Keratinocyte (primary cell): ENCODE data around the gene EPHB2. TPM values are rescaled to one million over a fixed set of nuclear protein-coding genes. Genes with fewer than 3 reads are reported as not detected.

ENCODE experiments used
- DNase-seq: peaks from one replicate; pipeline ENCODE4 v3.0.0-alpha.2; 2011; ENCODE audit warnings: low read depth, missing footprints, low spot score
- FAIRE-seq: peaks from 2 replicates; lab custom pipeline; 2011; peaks lifted over from hg19 to GRCh38; lab: Jason Lieb, UNC
- H2AFZ ChIP-seq: 2 replicates; pipeline ENCODE4 v1.6.0; 2012; ENCODE audit warnings: low read length, control low read depth, inconsistent platforms; ENCODE audit not compliant: control insufficient read depth
- H3K27ac ChIP-seq: 2 replicates; pipeline ENCODE4 v1.5.1; 2011; ENCODE audit warnings: low read length; ENCODE audit not compliant: control insufficient read depth, insufficient read depth
- H3K27me3 ChIP-seq: 3 replicates; pipeline ENCODE4 v1.6.0; 2011; ENCODE audit warnings: low read length; ENCODE audit not compliant: control insufficient read depth, insufficient read depth; ENCODE audit errors: extremely low read depth
- H3K36me3 ChIP-seq, 2 experiments: 2 replicates in 1 of 2; 3 replicates in 1 of 2; pipeline ENCODE4 v1.5.1; 2011; ENCODE audit warnings: low read length in 2 of 2, mild to moderate bottlenecking in 1 of 2; ENCODE audit not compliant: control insufficient read depth in 2 of 2, insufficient read depth in 2 of 2; ENCODE audit errors: extremely low read depth in 1 of 2
- H3K4me1 ChIP-seq: 3 replicates; pipeline ENCODE4 v1.5.1; 2011; ENCODE audit warnings: low read length; ENCODE audit not compliant: control insufficient read depth, insufficient read depth; ENCODE audit errors: extremely low read depth
- H3K4me2 ChIP-seq: 3 replicates; pipeline ENCODE4 v1.6.0; 2011; ENCODE audit warnings: low read depth, low read length; ENCODE audit not compliant: control insufficient read depth, insufficient read depth; ENCODE audit errors: extremely low read depth
- H3K4me3 ChIP-seq, 3 experiments: fragments of 200-600 bp in 1 of 3; sonication (generic) in 1 of 3; 2 replicates in 2 of 3; 3 replicates in 1 of 3; pipeline ENCODE4 v1.5.1; 2011 to 2016; ENCODE audit warnings: low read length in 3 of 3, mild to moderate bottlenecking in 3 of 3, control low read depth in 2 of 3, inconsistent platforms in 1 of 3, low read depth in 1 of 3, mixed read lengths in 1 of 3, mixed run types in 1 of 3, moderate library complexity in 1 of 3; ENCODE audit not compliant: control insufficient read depth in 2 of 3, insufficient read depth in 2 of 3; ENCODE audit errors: extremely low read depth in 1 of 3
- H3K79me2 ChIP-seq: 2 replicates; pipeline ENCODE4 v1.6.0; 2012; ENCODE audit warnings: low read length; ENCODE audit not compliant: control insufficient read depth, insufficient read depth
- H3K9ac ChIP-seq: 3 replicates; pipeline ENCODE4 v1.6.0; 2011; ENCODE audit warnings: low read length; ENCODE audit not compliant: control insufficient read depth, insufficient read depth; ENCODE audit errors: extremely low read depth
- H3K9me1 ChIP-seq: 3 replicates; pipeline ENCODE4 v1.6.0; 2011; ENCODE audit warnings: low read length; ENCODE audit not compliant: control insufficient read depth, insufficient read depth; ENCODE audit errors: extremely low read depth
- H3K9me3 ChIP-seq: 2 replicates; pipeline ENCODE4 v1.5.1; 2012; ENCODE audit warnings: low read depth, low read length; ENCODE audit not compliant: control insufficient read depth
- H4K20me1 ChIP-seq: 3 replicates; pipeline ENCODE4 v1.6.0; 2011; ENCODE audit warnings: low read length; ENCODE audit not compliant: control insufficient read depth, insufficient read depth; ENCODE audit errors: extremely low read depth
- CTCF ChIP-seq, 3 experiments: IDR thresholded peaks in 1 of 3; conservative IDR thresholded peaks in 1 of 3; optimal IDR thresholded peaks in 1 of 3; 2 replicates in 2 of 3; 3 replicates in 1 of 3; pipeline versions ENCODE3 to v1.5.1; 2011; ENCODE audit warnings: low read length in 3 of 3, mild to moderate bottlenecking in 3 of 3, moderate library complexity in 2 of 3, control low read depth in 1 of 3, inconsistent platforms in 1 of 3; ENCODE audit not compliant: insufficient read depth in 2 of 3; ENCODE audit errors: extremely low read depth in 1 of 3
- EZH2 ChIP-seq: IDR thresholded peaks from one replicate; pipeline ENCODE4 v1.6.1; 2012; ENCODE audit warnings: inconsistent platforms, mild to moderate bottlenecking, low read length, moderate library complexity
- dilution Hi-C: fragments of 300-500 bp; cut with MboI; formaldehyde crosslinking; loops from one replicate; pipeline ENCODE4 v1.7.0; 2020; ENCODE audit warnings: low sequenced_read_pairs; ENCODE audit not compliant: extremely low pct_ligation_motif_present
- polyA plus RNA-seq, 5 experiments: library from polyadenylated mRNA; depleted of rRNA in 3 of 5; stranded (reverse) in 3 of 5; stranded (forward) in 1 of 5; unstranded in 1 of 5; fragments of >200 nt; gene quantifications; 1 replicate in 1 of 5; 2 replicates in 3 of 5; 3 replicates in 1 of 5; pipeline versions ENCODE4 v1.2.1 to v1.2.3, GENCODE V29; 2011 to 2012; ENCODE audit warnings: missing spikeins in 2 of 5, low read depth in 1 of 5, low replicate concordance in 1 of 5

Gene EPHB2
- polyA plus RNA-seq, 1 donor (not counting 4 experiments of a cell fraction or from before 2014, with no cell fraction given) = 0.10 TPM

GRCh38 chr1:22967833-22968232 lies 257.2 kb downstream of the EPHB2 start:
- Histone ChIP-seq H3K4me1 (no peaks in the 10 kb centered on the region), H4K20me1 (no peaks in the 10 kb centered on the region), H3K4me2 (no peak overlapping the region), H3K4me3 (no peak overlapping the region), H3K9ac (no peak overlapping the region), H3K27me3 (peaks cover 26% of the 10 kb centered on the region), H3K9me3 (no peaks in the 10 kb centered on the region), H3K27ac (no peak overlapping the region), H3K79me2 (no peaks in the 10 kb centered on the region), H2AFZ (no peak overlapping the region), H3K36me3 (no peaks in the 10 kb centered on the region), H3K9me1 (no peaks in the 10 kb centered on the region)
- TF ChIP-seq EZH2 (no peak), CTCF (optimal IDR thresholded peaks at IDR 0.05 in 1 of 3, IDR thresholded peaks at IDR 0.05 in 1 of 3, conservative IDR thresholded peaks at IDR 0.05 in 1 of 3; ENCODE audit: extremely low read depth in 1 of 3, insufficient read depth in 2 of 3, low read length in 3 of 3) (no peak)
- dilution Hi-C loops = no loop called here
- no peak for FAIRE-seq
- no peak for DNase-seq

- FAIRE-seq = no peak
- H3K4me2 ChIP-seq = no peak overlapping the region
- dilution Hi-C loops = no loop called here
These were observed 258.7 kb downstream of the EPHB2 start for GRCh38 chr1:22969304-22969709.

More at GRCh38 chr1:22969304-22969709, 258.7 kb downstream of the EPHB2 start:
- TF ChIP-seq CTCF (optimal IDR thresholded peaks at IDR 0.05 in 1 of 3, IDR thresholded peaks at IDR 0.05 in 1 of 3, conservative IDR thresholded peaks at IDR 0.05 in 1 of 3; ENCODE audit: extremely low read depth in 1 of 3, insufficient read depth in 2 of 3, low read length in 3 of 3) (no peak), EZH2 (no peak)
- Histone ChIP-seq H3K79me2 (no peaks in the 10 kb centered on the region), H3K9me1 (no peaks in the 10 kb centered on the region), H3K9ac (no peak overlapping the region), H3K27ac (no peak overlapping the region), H3K27me3 (peaks cover 22% of the 10 kb centered on the region), H3K4me3 (no peak overlapping the region), H3K36me3 (no peaks in the 10 kb centered on the region), H4K20me1 (no peaks in the 10 kb centered on the region), H3K9me3 (no peaks in the 10 kb centered on the region), H3K4me1 (no peaks in the 10 kb centered on the region), H2AFZ (no peak overlapping the region)
- DNase-seq = no peak
